ENCODE measurements around the gene ADM. TPM values are rescaled to one million over a fixed set of nuclear protein-coding genes. Genes with fewer than 3 reads are reported as not detected.

ADM gene
- total and polyA plus RNA-seq, 2 experiments from 2014 or later: 75.8 to 95.9 TPM

DNA sequence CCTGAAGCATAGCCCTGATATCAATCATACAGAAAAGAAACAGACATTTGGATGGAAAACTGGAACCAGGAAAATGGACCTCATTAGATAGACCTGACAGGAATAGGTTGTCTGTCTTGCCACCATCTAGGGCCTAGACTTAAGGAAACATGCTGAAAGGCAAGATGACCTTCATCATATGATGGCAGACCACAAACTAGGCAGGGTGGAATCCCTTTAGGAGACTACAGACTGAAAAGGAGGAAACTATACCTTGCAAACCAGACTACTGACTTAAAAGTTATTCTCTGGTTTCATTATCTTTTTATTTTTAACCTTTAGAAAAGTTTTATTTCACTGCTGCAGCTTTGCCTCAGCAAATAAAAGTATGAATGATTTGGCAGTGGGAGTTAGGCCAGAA lies 31.1 kb upstream of the ADM start:
- peaks cover 64% of the 10 kb centered on the region for H3K79me2 ChIP-seq (replicated peaks; ENCODE audit: insufficient read depth)
- Mint-ChIP-seq H3K9me3 (no peaks in the 10 kb centered on the region), H3K4me1 (peaks cover 22% of the 10 kb centered on the region), H3K27me3 (ENCODE audit: insufficient read depth, low read depth, poor library complexity) (peaks cover 3% of the 10 kb centered on the region), H3K36me3 (ENCODE audit: low read depth) (no peaks in the 10 kb centered on the region), H3K4me3 (no peak overlapping the region), H3K27ac (peak overlapping the region; percentile 26; the same call in 1 of the 2 replicates)
- no peaks in the 10 kb centered on the region for H3K9me2 ChIP-seq (ENCODE audit: insufficient read depth)
- ATAC-seq (no peak), DNase-seq (ENCODE audit: low spot score) (no peak)
- no peaks in the 10 kb centered on the region for H3K36me3 ChIP-seq (ENCODE audit: insufficient read depth)
- 0 out of 2 replicates have a peak, but pooled peaks cover 11% of the 10 kb centered on the region for H3K4me1 ChIP-seq (ENCODE audit: insufficient read depth)
- H3K27ac ChIP-seq (ENCODE audit: low read depth): no peak overlapping the region; the same call in 1 of the 2 replicates
- no peak overlapping the region for H2AFZ ChIP-seq
- TF ChIP-seq ZNF331 (CRISPR knock-in tag; IDR thresholded peaks at IDR 0.05; ENCODE audit: low read depth) (no peak), STAT1 (IDR thresholded peaks at IDR 0.05; ENCODE audit: unreplicated experiment) (no peak)
- no peaks in the 10 kb centered on the region for H3F3A ChIP-seq (replicated peaks; ENCODE audit: low read depth)
- H3K27me3 ChIP-seq (ENCODE audit: insufficient read depth): no peaks in the 10 kb centered on the region
- H3K4me2 ChIP-seq: no peak overlapping the region
- no peak overlapping the region for H3K4me3 ChIP-seq
- H4K20me1 ChIP-seq (replicated peaks; ENCODE audit: insufficient read depth): no peaks in the 10 kb centered on the region

DNA sequence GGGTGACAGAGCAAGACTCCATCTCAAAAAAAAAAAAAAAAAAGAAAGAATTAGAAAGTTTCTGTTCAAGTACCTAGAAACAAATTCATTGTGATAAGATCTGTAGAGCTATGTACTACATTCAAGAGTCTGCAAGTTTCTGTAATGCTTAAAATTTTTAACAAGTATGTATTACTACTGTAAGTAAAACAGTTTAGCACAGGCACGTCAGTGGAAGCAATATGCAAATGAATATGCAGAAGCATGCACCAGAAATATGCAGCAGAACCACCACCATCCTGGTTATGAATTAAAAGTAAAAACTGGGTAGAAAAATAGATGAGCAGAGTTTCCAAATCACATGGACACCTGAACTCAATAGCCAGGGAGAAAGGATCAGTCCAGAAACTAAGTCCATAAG lies 30.1 kb upstream of the ADM start:
- H3K27me3 Mint-ChIP-seq (ENCODE audit: insufficient read depth, low read depth, poor library complexity): peaks cover 3% of the 10 kb centered on the region
- TF ChIP-seq EZH2 (IDR thresholded peaks at IDR 0.05; ENCODE audit: low read depth, unreplicated experiment) (no peak), STAT1 (IDR thresholded peaks at IDR 0.05; ENCODE audit: unreplicated experiment) (no peak), ZNF114 (CRISPR knock-in tag; IDR thresholded peaks at IDR 0.05) (no peak), ZNF331 (CRISPR knock-in tag; IDR thresholded peaks at IDR 0.05; ENCODE audit: low read depth) (no peak), POLR2AphosphoS5 (IDR thresholded peaks at IDR 0.05; ENCODE audit: low read depth) (no peak), NANOG (IDR thresholded peaks at IDR 0.05; ENCODE audit: borderline replicate concordance) (no peak), EZH2phosphoT487 (IDR thresholded peaks at IDR 0.05; ENCODE audit: unreplicated experiment) (no peak)
- TF ChIP-seq, protein P1, sequence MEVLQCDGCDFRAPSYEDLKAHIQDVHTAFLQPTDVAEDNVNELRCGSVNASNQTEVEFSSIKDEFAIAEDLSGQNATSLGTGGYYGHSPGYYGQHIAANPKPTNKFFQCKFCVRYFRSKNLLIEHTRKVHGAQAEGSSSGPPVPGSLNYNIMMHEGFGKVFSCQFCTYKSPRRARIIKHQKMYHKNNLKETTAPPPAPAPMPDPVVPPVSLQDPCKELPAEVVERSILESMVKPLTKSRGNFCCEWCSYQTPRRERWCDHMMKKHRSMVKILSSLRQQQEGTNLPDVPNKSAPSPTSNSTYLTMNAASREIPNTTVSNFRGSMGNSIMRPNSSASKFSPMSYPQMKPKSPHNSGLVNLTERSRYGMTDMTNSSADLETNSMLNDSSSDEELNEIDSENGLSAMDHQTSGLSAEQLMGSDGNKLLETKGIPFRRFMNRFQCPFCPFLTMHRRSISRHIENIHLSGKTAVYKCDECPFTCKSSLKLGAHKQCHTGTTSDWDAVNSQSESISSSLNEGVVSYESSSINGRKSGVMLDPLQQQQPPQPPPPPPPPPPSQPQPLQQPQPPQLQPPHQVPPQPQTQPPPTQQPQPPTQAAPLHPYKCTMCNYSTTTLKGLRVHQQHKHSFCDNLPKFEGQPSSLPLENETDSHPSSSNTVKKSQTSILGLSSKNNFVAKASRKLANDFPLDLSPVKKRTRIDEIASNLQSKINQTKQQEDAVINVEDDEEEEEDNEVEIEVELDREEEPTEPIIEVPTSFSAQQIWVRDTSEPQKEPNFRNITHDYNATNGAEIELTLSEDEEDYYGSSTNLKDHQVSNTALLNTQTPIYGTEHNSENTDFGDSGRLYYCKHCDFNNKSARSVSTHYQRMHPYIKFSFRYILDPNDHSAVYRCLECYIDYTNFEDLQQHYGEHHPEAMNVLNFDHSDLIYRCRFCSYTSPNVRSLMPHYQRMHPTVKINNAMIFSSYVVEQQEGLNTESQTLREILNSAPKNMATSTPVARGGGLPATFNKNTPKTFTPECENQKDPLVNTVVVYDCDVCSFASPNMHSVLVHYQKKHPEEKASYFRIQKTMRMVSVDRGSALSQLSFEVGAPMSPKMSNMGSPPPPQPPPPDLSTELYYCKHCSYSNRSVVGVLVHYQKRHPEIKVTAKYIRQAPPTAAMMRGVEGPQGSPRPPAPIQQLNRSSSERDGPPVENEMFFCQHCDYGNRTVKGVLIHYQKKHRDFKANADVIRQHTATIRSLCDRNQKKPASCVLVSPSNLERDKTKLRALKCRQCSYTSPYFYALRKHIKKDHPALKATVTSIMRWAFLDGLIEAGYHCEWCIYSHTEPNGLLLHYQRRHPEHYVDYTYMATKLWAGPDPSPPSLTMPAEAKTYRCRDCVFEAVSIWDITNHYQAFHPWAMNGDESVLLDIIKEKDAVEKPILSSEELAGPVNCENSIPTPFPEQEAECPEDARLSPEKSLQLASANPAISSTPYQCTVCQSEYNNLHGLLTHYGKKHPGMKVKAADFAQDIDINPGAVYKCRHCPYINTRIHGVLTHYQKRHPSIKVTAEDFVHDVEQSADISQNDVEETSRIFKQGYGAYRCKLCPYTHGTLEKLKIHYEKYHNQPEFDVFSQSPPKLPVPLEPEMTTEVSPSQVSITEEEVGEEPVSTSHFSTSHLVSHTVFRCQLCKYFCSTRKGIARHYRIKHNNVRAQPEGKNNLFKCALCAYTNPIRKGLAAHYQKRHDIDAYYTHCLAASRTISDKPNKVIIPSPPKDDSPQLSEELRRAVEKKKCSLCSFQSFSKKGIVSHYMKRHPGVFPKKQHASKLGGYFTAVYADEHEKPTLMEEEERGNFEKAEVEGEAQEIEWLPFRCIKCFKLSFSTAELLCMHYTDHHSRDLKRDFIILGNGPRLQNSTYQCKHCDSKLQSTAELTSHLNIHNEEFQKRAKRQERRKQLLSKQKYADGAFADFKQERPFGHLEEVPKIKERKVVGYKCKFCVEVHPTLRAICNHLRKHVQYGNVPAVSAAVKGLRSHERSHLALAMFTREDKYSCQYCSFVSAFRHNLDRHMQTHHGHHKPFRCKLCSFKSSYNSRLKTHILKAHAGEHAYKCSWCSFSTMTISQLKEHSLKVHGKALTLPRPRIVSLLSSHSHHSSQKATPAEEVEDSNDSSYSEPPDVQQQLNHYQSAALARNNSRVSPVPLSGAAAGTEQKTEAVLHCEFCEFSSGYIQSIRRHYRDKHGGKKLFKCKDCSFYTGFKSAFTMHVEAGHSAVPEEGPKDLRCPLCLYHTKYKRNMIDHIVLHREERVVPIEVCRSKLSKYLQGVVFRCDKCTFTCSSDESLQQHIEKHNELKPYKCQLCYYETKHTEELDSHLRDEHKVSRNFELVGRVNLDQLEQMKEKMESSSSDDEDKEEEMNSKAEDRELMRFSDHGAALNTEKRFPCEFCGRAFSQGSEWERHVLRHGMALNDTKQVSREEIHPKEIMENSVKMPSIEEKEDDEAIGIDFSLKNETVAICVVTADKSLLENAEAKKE (CRISPR knock-in tag; IDR thresholded peaks at IDR 0.05): no peak
- TF ChIP-seq, protein P2, sequence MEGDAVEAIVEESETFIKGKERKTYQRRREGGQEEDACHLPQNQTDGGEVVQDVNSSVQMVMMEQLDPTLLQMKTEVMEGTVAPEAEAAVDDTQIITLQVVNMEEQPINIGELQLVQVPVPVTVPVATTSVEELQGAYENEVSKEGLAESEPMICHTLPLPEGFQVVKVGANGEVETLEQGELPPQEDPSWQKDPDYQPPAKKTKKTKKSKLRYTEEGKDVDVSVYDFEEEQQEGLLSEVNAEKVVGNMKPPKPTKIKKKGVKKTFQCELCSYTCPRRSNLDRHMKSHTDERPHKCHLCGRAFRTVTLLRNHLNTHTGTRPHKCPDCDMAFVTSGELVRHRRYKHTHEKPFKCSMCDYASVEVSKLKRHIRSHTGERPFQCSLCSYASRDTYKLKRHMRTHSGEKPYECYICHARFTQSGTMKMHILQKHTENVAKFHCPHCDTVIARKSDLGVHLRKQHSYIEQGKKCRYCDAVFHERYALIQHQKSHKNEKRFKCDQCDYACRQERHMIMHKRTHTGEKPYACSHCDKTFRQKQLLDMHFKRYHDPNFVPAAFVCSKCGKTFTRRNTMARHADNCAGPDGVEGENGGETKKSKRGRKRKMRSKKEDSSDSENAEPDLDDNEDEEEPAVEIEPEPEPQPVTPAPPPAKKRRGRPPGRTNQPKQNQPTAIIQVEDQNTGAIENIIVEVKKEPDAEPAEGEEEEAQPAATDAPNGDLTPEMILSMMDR (conservative IDR thresholded peaks at IDR 0.05; ENCODE audit: low read depth in 2 of 2): no peak
- TF ChIP-seq, protein P3, sequence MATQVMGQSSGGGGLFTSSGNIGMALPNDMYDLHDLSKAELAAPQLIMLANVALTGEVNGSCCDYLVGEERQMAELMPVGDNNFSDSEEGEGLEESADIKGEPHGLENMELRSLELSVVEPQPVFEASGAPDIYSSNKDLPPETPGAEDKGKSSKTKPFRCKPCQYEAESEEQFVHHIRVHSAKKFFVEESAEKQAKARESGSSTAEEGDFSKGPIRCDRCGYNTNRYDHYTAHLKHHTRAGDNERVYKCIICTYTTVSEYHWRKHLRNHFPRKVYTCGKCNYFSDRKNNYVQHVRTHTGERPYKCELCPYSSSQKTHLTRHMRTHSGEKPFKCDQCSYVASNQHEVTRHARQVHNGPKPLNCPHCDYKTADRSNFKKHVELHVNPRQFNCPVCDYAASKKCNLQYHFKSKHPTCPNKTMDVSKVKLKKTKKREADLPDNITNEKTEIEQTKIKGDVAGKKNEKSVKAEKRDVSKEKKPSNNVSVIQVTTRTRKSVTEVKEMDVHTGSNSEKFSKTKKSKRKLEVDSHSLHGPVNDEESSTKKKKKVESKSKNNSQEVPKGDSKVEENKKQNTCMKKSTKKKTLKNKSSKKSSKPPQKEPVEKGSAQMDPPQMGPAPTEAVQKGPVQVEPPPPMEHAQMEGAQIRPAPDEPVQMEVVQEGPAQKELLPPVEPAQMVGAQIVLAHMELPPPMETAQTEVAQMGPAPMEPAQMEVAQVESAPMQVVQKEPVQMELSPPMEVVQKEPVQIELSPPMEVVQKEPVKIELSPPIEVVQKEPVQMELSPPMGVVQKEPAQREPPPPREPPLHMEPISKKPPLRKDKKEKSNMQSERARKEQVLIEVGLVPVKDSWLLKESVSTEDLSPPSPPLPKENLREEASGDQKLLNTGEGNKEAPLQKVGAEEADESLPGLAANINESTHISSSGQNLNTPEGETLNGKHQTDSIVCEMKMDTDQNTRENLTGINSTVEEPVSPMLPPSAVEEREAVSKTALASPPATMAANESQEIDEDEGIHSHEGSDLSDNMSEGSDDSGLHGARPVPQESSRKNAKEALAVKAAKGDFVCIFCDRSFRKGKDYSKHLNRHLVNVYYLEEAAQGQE (IDR thresholded peaks at IDR 0.05; ENCODE audit: unreplicated experiment): no peak

More for the DNA sequence above, 30.1 kb upstream of the ADM start:
- H3K36me3 Mint-ChIP-seq (ENCODE audit: low read depth): no peaks in the 10 kb centered on the region
- H3F3A ChIP-seq (replicated peaks; ENCODE audit: low read depth): no peaks in the 10 kb centered on the region
- H3K27ac Mint-ChIP-seq: 0 out of 2 replicates have a peak overlapping the region, but pooled peaks have one; percentile 22
- H3K4me2 ChIP-seq: no peak overlapping the region
- H4K20me1 ChIP-seq (replicated peaks; ENCODE audit: insufficient read depth): no peaks in the 10 kb centered on the region; the same call in 1 of the 2 replicates
- H3K27ac ChIP-seq (ENCODE audit: low read depth): no peak overlapping the region
- no peaks in the 10 kb centered on the region for H3K9me3 Mint-ChIP-seq
- H3K4me1 ChIP-seq (ENCODE audit: insufficient read depth): 0 out of 2 replicates have a peak, but pooled peaks cover 11% of the 10 kb centered on the region
- H3K36me3 ChIP-seq (ENCODE audit: insufficient read depth): no peaks in the 10 kb centered on the region
- no peaks in the 10 kb centered on the region for H3K27me3 ChIP-seq (ENCODE audit: insufficient read depth)
- H2AFZ ChIP-seq: no peak overlapping the region
- H3K9me2 ChIP-seq (ENCODE audit: insufficient read depth): no peaks in the 10 kb centered on the region
- H3K4me3 ChIP-seq: no peak overlapping the region
- peaks cover 57% of the 10 kb centered on the region for H3K79me2 ChIP-seq (replicated peaks; ENCODE audit: insufficient read depth)
- no peak overlapping the region for H3K4me3 Mint-ChIP-seq
- no peak for ATAC-seq
- H3K4me1 Mint-ChIP-seq: peaks cover 22% of the 10 kb centered on the region
- DNase-seq (ENCODE audit: low spot score): no peak
